GM12878 (cell line): ENCODE results near the gene FOXP1. TPM values are rescaled to one million over a fixed set of nuclear protein-coding genes. Genes with fewer than 3 reads are reported as not detected.

Source experiments
- ATAC-seq: fragments of 200-7000 bp; cut with Tn5 transposase; 3 replicates; pipeline ENCODE4 v1.9.1; 2020; ENCODE audit warnings: mild to moderate bottlenecking, moderate library complexity
- BruUV-seq: library from RNA; stranded (reverse); fragments of 400-500 nt; replicated peaks from 2 replicates; lab custom pipeline; 2021; lab: Mats Ljungman, UMichigan
- CTCF ChIA-PET: fragments of 300-600 bp; sonication (Branson Sonifier 250); formaldehyde crosslinking; extraction: SDS; loops from one replicate; lab custom pipeline; 2021; ENCODE audit warnings: inconsistent platforms; lab: Yijun Ruan, JAX
- POLR2A ChIA-PET: fragments of 350-600 bp; formaldehyde crosslinking; extraction: SDS; loops from one replicate; lab custom pipeline; 2021; ENCODE audit warnings: inconsistent platforms; lab: Charles Lee
- RAD21 ChIA-PET: fragments of 300-600 bp; sonication (Branson Sonifier 250); formaldehyde crosslinking; loops from one replicate; lab custom pipeline; 2023; ENCODE audit warnings: antibody characterized with exemption; ENCODE audit not compliant: unreplicated experiment; lab: Charles Lee
- SMC1A ChIA-PET: fragments of 300-600 bp; sonication (Branson Sonifier 250); formaldehyde crosslinking; loops from one replicate; lab custom pipeline; 2023; ENCODE audit not compliant: unreplicated experiment, uncharacterized antibody; lab: Charles Lee
- DNase-seq: peaks from one replicate; pipeline ENCODE4 v3.0.0-alpha.2; 2011; ENCODE audit warnings: low read depth, low spot score
- FAIRE-seq: peaks from 3 replicates; lab custom pipeline; 2011; peaks lifted over from hg19 to GRCh38; lab: Jason Lieb, UNC
- H2AFZ ChIP-seq: 2 replicates; pipeline ENCODE4 v1.6.0; 2011; ENCODE audit warnings: low read depth, low read length, control low read depth; ENCODE audit not compliant: control insufficient read depth
- H3K27ac ChIP-seq: 2 replicates; pipeline ENCODE4 v1.5.1; 2011; ENCODE audit warnings: control low read depth; ENCODE audit not compliant: control insufficient read depth, insufficient read depth
- H3K27me3 ChIP-seq, 2 experiments: replicated peaks in 1 of 2; 2 replicates each; pipeline versions ENCODE4 v1.6.0 to v1.6.1; 2011; ENCODE audit warnings: low read length in 1 of 2; ENCODE audit not compliant: control insufficient read depth in 2 of 2, insufficient read depth in 2 of 2
- H3K36me3 ChIP-seq, 2 experiments: 2 replicates each; pipeline ENCODE4 v1.5.1; 2011; ENCODE audit warnings: low read length in 1 of 2; ENCODE audit not compliant: control insufficient read depth in 2 of 2, insufficient read depth in 2 of 2
- H3K4me1 ChIP-seq: 2 replicates; pipeline ENCODE4 v1.6.1; 2011; ENCODE audit warnings: mild to moderate bottlenecking, low read length, moderate library complexity, mixed read lengths; ENCODE audit not compliant: control insufficient read depth, insufficient read depth
- H3K4me2 ChIP-seq: 2 replicates; pipeline ENCODE4 v1.6.0; 2011; ENCODE audit warnings: control low read depth; ENCODE audit not compliant: control insufficient read depth, insufficient read depth
- H3K4me3 ChIP-seq: fragments of 200-600 bp; sonication (generic); 2 replicates; pipeline ENCODE4 v1.5.1; 2016
- H3K79me2 ChIP-seq: 2 replicates; pipeline ENCODE4 v1.6.0; 2011; ENCODE audit warnings: low read length; ENCODE audit not compliant: control insufficient read depth, insufficient read depth
- H3K9ac ChIP-seq: 2 replicates; pipeline ENCODE4 v1.8.0; 2011; ENCODE audit warnings: low read length, control low read depth, mixed read lengths; ENCODE audit not compliant: control insufficient read depth, insufficient read depth
- H3K9me3 ChIP-seq: replicated peaks from 3 replicates; pipeline ENCODE4 v1.5.1; 2011; ENCODE audit warnings: mild to moderate bottlenecking, low read length; ENCODE audit not compliant: control insufficient read depth, insufficient read depth
- H4K20me1 ChIP-seq: 2 replicates; pipeline ENCODE4 v1.6.0; 2011; ENCODE audit not compliant: control insufficient read depth, insufficient read depth
- BCL11A ChIP-seq: IDR thresholded peaks from 2 replicates; pipeline ENCODE4 v1.6.1; 2011; ENCODE audit warnings: low read depth, low read length
- EED ChIP-seq: sonication (generic); IDR thresholded peaks from 2 replicates; pipeline ENCODE4 v1.6.1; 2016; ENCODE audit warnings: antibody characterized with exemption, low read depth
- ETV6 ChIP-seq, 2 experiments: fragments of 450-650 bp in 1 of 2; IDR thresholded peaks in 1 of 2; conservative IDR thresholded peaks in 1 of 2; 2 replicates each; pipeline ENCODE4 v1.6.1; 2014; ENCODE audit warnings: antibody characterized with exemption in 1 of 2, borderline replicate concordance in 1 of 2, low read depth in 1 of 2, mild to moderate bottlenecking in 1 of 2, moderate library complexity in 1 of 2
- GABPA ChIP-seq: IDR thresholded peaks from 2 replicates; pipeline ENCODE4 v1.6.1; 2014; ENCODE audit warnings: antibody characterized with exemption, low read depth, mild to moderate bottlenecking, inconsistent platforms
- HCFC1 ChIP-seq: fragments of 150-350 bp; IDR thresholded peaks from 2 replicates; pipeline ENCODE4 v1.6.1; 2014; ENCODE audit warnings: low read length
- NFXL1 ChIP-seq: fragments of 450-650 bp; IDR thresholded peaks from 2 replicates; pipeline ENCODE4 v1.6.1; 2017; ENCODE audit warnings: antibody characterized with exemption, mild to moderate bottlenecking, borderline replicate concordance
- SMAD5 ChIP-seq: IDR thresholded peaks from 2 replicates; pipeline ENCODE4 v1.6.1; 2016; ENCODE audit warnings: antibody characterized with exemption, low read depth
- STAT1 ChIP-seq: fragments of 450-650 bp; conservative IDR thresholded peaks from 2 replicates; pipeline ENCODE4 v1.6.1; 2014; ENCODE audit warnings: antibody characterized with exemption, mild to moderate bottlenecking
- SUZ12 ChIP-seq: fragments of 200-600 bp; sonication (generic); IDR thresholded peaks from one replicate; pipeline ENCODE4 v1.6.1; 2018; ENCODE audit warnings: antibody characterized with exemption, mild to moderate bottlenecking; ENCODE audit not compliant: unreplicated experiment
- TCF7 ChIP-seq: IDR thresholded peaks from 2 replicates; pipeline ENCODE4 v1.6.1; 2014; ENCODE audit warnings: antibody characterized with exemption, borderline replicate concordance
- ZBED1 ChIP-seq: IDR thresholded peaks from 2 replicates; pipeline ENCODE4 v1.6.1; 2016; ENCODE audit warnings: borderline replicate concordance
- ZZZ3 ChIP-seq: IDR thresholded peaks from 2 replicates; pipeline ENCODE4 v1.6.1; 2011; ENCODE audit warnings: low read depth; ENCODE audit not compliant: control insufficient read depth, insufficient read length
- WGBS: methylation state at CpG from one replicate; pipeline ENCODE4 v1.1.6; 2016; ENCODE audit warnings: low lambda C conversion rate; ENCODE audit not compliant: insufficient replicate concordance, insufficient coverage; ENCODE audit errors: missing lambda C conversion rate; 5-methylcytosine and 5-hydroxymethylcytosine counted together
- in situ Hi-C: fragments of 300-500 bp; cut with MboI; formaldehyde crosslinking; loops from 9 replicates; pipeline ENCODE4 v1.14.3; 2018; ENCODE audit warnings: mixed read lengths
- intact Hi-C: fragments of 100-400 bp; cut with micrococcal nuclease; formaldehyde crosslinking; loops from one replicate; pipeline ENCODE4 v1.14.2; 2022; ENCODE audit not compliant: unreplicated experiment
- polyA plus RNA-seq, 11 experiments: library from polyadenylated mRNA; depleted of rRNA in 4 of 11; unstranded in 6 of 11; stranded (reverse) in 5 of 11; fragments of >200 nt; fragmentation: Nextera tagmentation in 4 of 11; fragmentation: Illumina TruSeq in 1 of 11; extraction: Ambion mirVana in 4 of 11; extraction: Trizol in 1 of 11; gene quantifications; 1 replicate in 1 of 11; 2 replicates in 10 of 11; pipeline versions ENCODE4 v1.2.1 to v1.2.3, GENCODE V29; 2011 to 2016; ENCODE audit warnings: inconsistent platforms in 2 of 11, missing spikeins in 2 of 11, low read depth in 1 of 11
- total RNA-seq, 4 experiments: library from RNA; depleted of rRNA in 3 of 4; stranded (reverse); fragments of >200 nt in 3 of 4; fragmentation: Illumina TruSeq in 1 of 4; extraction: Trizol in 1 of 4; gene quantifications; 2 replicates each; pipeline versions ENCODE4 v1.2.1 to v1.2.3, GENCODE V29; 2013 to 2021
- TF ChIP-seq, protein P1 (sequence below): IDR thresholded peaks from 2 replicates; pipeline ENCODE4 v1.6.1; 2011; ENCODE audit warnings: low read depth, mild to moderate bottlenecking, low read length, moderate library complexity, borderline replicate concordance; ENCODE audit errors: extremely low read depth
- TF ChIP-seq, protein P2 (sequence below): IDR thresholded peaks from 2 replicates; pipeline ENCODE4 v1.6.1; 2011; ENCODE audit warnings: borderline replicate concordance, low read depth, mild to moderate bottlenecking, moderate library complexity, mixed read lengths, low read length; ENCODE audit not compliant: insufficient read depth; ENCODE audit errors: extremely low read length
- TF ChIP-seq, protein P3 (sequence below): fragments of 150-350 bp; IDR thresholded peaks from 2 replicates; pipeline ENCODE4 v1.6.1; 2016; ENCODE audit warnings: low read depth, low read length
- TF ChIP-seq, protein P4 (sequence below): IDR thresholded peaks from 2 replicates; pipeline ENCODE4 v1.6.1; 2011; ENCODE audit warnings: mild to moderate bottlenecking, low read depth, low read length, moderate library complexity; ENCODE audit not compliant: insufficient replicate concordance
- TF ChIP-seq, protein P5 (sequence below): fragments of 450-650 bp; IDR thresholded peaks from 2 replicates; pipeline ENCODE4 v1.6.1; 2017; ENCODE audit warnings: mild to moderate bottlenecking, low read depth, inconsistent platforms; ENCODE audit not compliant: poor library complexity, severe bottlenecking

Gene FOXP1
- total and polyA plus RNA-seq, 10 of the 15 experiments (the other 5 are each of a cell fraction or from before 2014, with no cell fraction given): 0.05 to 1.6 (median 0.20) TPM; not detected in 1

DNA sequence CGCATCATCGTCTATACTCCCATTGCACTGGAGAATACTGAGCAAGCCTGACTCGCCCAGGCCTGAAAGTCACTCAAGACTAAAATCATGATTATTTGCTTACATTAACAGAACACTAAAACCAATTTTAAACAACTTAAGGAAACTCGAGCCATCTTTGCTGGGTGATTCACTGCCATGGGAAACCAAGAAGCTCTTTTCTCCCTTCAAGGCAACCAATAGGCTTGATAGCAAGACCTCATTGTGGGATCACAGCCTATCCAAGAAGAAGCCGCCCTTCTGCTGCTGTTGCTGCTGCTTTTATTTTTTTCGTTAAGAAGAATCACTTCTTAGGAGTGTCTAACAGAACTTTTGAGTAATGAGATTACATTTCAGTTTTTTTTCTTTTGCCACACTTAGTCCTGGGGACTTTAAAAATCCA, 479.4 kb downstream of the FOXP1 start:
- ChIA-PET POLR2A (no interaction called here), CTCF (no interaction called here), SMC1A (no interaction called here), RAD21 (no interaction called here)
- no peaks in the 10 kb centered on the region for H3K79me2 ChIP-seq
- intact Hi-C loops: no loop called here
- no peak overlapping the region for H3K4me3 ChIP-seq
- FAIRE-seq (no peak), DNase-seq (no peak), ATAC-seq (no peak)
- in situ Hi-C loops: no loop called here
- no peak overlapping the region for H3K9ac ChIP-seq
- BruUV-seq: no TSS peak
- no peak overlapping the region for H3K27ac ChIP-seq
- no peaks in the 10 kb centered on the region for H4K20me1 ChIP-seq
- no peaks in the 10 kb centered on the region for H3K9me3 ChIP-seq
- peaks cover 0 to 7% of the 10 kb centered on the region in 2 experiments; a peak in 1 of 4 replicates for H3K27me3 ChIP-seq
- H2AFZ ChIP-seq: no peak overlapping the region
- H3K4me1 ChIP-seq: no peaks in the 10 kb centered on the region
- no peak for TF ChIP-seq NFXL1
- TF ChIP-seq TCF7: no peak
- TF ChIP-seq, protein P1, sequence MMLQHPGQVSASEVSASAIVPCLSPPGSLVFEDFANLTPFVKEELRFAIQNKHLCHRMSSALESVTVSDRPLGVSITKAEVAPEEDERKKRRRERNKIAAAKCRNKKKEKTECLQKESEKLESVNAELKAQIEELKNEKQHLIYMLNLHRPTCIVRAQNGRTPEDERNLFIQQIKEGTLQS: no peak
- TF ChIP-seq EED: no peak
- no peak for TF ChIP-seq GABPA
- TF ChIP-seq ZZZ3: no peak
- TF ChIP-seq, protein P2, sequence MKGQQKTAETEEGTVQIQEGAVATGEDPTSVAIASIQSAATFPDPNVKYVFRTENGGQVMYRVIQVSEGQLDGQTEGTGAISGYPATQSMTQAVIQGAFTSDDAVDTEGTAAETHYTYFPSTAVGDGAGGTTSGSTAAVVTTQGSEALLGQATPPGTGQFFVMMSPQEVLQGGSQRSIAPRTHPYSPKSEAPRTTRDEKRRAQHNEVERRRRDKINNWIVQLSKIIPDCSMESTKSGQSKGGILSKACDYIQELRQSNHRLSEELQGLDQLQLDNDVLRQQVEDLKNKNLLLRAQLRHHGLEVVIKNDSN: no peak
- TF ChIP-seq, protein P3, sequence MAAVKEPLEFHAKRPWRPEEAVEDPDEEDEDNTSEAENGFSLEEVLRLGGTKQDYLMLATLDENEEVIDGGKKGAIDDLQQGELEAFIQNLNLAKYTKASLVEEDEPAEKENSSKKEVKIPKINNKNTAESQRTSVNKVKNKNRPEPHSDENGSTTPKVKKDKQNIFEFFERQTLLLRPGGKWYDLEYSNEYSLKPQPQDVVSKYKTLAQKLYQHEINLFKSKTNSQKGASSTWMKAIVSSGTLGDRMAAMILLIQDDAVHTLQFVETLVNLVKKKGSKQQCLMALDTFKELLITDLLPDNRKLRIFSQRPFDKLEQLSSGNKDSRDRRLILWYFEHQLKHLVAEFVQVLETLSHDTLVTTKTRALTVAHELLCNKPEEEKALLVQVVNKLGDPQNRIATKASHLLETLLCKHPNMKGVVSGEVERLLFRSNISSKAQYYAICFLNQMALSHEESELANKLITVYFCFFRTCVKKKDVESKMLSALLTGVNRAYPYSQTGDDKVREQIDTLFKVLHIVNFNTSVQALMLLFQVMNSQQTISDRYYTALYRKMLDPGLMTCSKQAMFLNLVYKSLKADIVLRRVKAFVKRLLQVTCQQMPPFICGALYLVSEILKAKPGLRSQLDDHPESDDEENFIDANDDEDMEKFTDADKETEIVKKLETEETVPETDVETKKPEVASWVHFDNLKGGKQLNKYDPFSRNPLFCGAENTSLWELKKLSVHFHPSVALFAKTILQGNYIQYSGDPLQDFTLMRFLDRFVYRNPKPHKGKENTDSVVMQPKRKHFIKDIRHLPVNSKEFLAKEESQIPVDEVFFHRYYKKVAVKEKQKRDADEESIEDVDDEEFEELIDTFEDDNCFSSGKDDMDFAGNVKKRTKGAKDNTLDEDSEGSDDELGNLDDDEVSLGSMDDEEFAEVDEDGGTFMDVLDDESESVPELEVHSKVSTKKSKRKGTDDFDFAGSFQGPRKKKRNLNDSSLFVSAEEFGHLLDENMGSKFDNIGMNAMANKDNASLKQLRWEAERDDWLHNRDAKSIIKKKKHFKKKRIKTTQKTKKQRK: no peak
- TF ChIP-seq STAT1: no peak
- TF ChIP-seq, protein P4, sequence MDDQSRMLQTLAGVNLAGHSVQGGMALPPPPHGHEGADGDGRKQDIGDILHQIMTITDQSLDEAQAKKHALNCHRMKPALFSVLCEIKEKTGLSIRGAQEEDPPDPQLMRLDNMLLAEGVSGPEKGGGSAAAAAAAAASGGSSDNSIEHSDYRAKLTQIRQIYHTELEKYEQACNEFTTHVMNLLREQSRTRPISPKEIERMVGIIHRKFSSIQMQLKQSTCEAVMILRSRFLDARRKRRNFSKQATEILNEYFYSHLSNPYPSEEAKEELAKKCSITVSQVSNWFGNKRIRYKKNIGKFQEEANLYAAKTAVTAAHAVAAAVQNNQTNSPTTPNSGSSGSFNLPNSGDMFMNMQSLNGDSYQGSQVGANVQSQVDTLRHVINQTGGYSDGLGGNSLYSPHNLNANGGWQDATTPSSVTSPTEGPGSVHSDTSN: no peak
- TF ChIP-seq HCFC1: no peak
- no peak for TF ChIP-seq SMAD5
- TF ChIP-seq ZBED1: no peak
- no peak for TF ChIP-seq ETV6 (conservative IDR thresholded peaks at IDR 0.05 in 1 of 2, IDR thresholded peaks at IDR 0.05 in 1 of 2; ENCODE audit: borderline replicate concordance in 1 of 2, low read depth in 1 of 2)
- no peak for TF ChIP-seq SUZ12
- TF ChIP-seq BCL11A: no peak
- TF ChIP-seq, protein P5, sequence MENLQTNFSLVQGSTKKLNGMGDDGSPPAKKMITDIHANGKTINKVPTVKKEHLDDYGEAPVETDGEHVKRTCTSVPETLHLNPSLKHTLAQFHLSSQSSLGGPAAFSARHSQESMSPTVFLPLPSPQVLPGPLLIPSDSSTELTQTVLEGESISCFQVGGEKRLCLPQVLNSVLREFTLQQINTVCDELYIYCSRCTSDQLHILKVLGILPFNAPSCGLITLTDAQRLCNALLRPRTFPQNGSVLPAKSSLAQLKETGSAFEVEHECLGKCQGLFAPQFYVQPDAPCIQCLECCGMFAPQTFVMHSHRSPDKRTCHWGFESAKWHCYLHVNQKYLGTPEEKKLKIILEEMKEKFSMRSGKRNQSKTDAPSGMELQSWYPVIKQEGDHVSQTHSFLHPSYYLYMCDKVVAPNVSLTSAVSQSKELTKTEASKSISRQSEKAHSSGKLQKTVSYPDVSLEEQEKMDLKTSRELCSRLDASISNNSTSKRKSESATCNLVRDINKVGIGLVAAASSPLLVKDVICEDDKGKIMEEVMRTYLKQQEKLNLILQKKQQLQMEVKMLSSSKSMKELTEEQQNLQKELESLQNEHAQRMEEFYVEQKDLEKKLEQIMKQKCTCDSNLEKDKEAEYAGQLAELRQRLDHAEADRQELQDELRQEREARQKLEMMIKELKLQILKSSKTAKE: no peak
- WGBS: 52% methylated on average over 6 of the region's 6 CpGs
- no peak overlapping the region for H3K4me2 ChIP-seq
- no peaks in the 10 kb centered on the region for H3K36me3 ChIP-seq
